Thymus (tissue), 11 donors: Measurements from ENCODE around the gene ZNF664. TPM values are rescaled to one million over a fixed set of nuclear protein-coding genes. Genes with fewer than 3 reads are reported as not detected.
A peak's percentile ranks its signal among the peaks of the same experiment; 100 is the strongest.

Source experiments
- DNase-seq, 9 donors: peaks; one replicate each; pipeline ENCODE4 v3.0.0-alpha.2; 2013; ENCODE audit warnings: low spot score in 9 of 9, low read depth in 6 of 9, missing footprints in 1 of 9
- H3K27ac ChIP-seq, 2 donors: one replicate each; pipeline ENCODE4 v1.5.1; 2013; ENCODE audit warnings: control low read depth in 1 of 2, low read depth in 1 of 2, low read length in 1 of 2, mild to moderate bottlenecking in 1 of 2, moderate library complexity in 1 of 2
- H3K27me3 ChIP-seq, 2 donors: one replicate each; pipeline ENCODE4 v1.5.1; 2013; ENCODE audit warnings: low read length in 1 of 2; ENCODE audit not compliant: control insufficient read depth in 2 of 2, insufficient read depth in 1 of 2
- H3K36me3 ChIP-seq, 2 donors: one replicate each; pipeline ENCODE4 v1.5.1; 2013; ENCODE audit warnings: low read length in 1 of 2, mild to moderate bottlenecking in 1 of 2, moderate library complexity in 1 of 2; ENCODE audit not compliant: control insufficient read depth in 2 of 2, insufficient read depth in 2 of 2
- H3K4me1 ChIP-seq, 2 donors: one replicate each; pipeline ENCODE4 v1.5.1; 2013; ENCODE audit warnings: low read length in 2 of 2; ENCODE audit not compliant: control insufficient read depth in 2 of 2, insufficient read depth in 2 of 2
- H3K4me3 ChIP-seq, 2 donors: one replicate each; pipeline ENCODE4 v1.5.1; 2013; ENCODE audit warnings: low read length in 2 of 2, control low read depth in 1 of 2, mild to moderate bottlenecking in 1 of 2
- H3K9me3 ChIP-seq, 2 donors: one replicate each; pipeline ENCODE4 v1.5.1; 2013; ENCODE audit warnings: low read length in 1 of 2, mild to moderate bottlenecking in 1 of 2; ENCODE audit not compliant: control insufficient read depth in 2 of 2, insufficient read depth in 1 of 2
- WGBS: extraction: QIAGEN DNeasy Blood & Tissue Kit; methylation state at CpG from one replicate; pipeline ENCODE4 v1.1.7; 2013; 5-methylcytosine and 5-hydroxymethylcytosine counted together
- polyA plus RNA-seq: library from polyadenylated mRNA; stranded (reverse); fragments of 200-250 nt; gene quantifications from one replicate; pipeline ENCODE4 v1.2.3, GENCODE V29; 2013
- total RNA-seq: library from RNA; stranded (reverse); fragments of 120-200 nt; gene quantifications from one replicate; pipeline ENCODE4 v1.2.4, GENCODE V29; 2013
- donor health status: healthy.

ZNF664 gene
- total and polyA plus RNA-seq, 2 donors = 26.0 to 36.0 TPM

GRCh38 chr12:123997908-123998307 lies 24.9 kb downstream of the ZNF664 start:
- no peak for DNase-seq
- Histone ChIP-seq H3K9me3 (no peaks in the 10 kb centered on the region), H3K4me3 (no peak overlapping the region), H3K27ac (no peak overlapping the region), H3K36me3 (peaks cover 4 to 26% of the 10 kb centered on the region in 2 donors), H3K4me1 (peaks cover 25 to 79% of the 10 kb centered on the region in 2 donors), H3K27me3 (no peaks in the 10 kb centered on the region)
- WGBS = 75% methylated on average over 5 of the region's 5 CpGs

DNA sequence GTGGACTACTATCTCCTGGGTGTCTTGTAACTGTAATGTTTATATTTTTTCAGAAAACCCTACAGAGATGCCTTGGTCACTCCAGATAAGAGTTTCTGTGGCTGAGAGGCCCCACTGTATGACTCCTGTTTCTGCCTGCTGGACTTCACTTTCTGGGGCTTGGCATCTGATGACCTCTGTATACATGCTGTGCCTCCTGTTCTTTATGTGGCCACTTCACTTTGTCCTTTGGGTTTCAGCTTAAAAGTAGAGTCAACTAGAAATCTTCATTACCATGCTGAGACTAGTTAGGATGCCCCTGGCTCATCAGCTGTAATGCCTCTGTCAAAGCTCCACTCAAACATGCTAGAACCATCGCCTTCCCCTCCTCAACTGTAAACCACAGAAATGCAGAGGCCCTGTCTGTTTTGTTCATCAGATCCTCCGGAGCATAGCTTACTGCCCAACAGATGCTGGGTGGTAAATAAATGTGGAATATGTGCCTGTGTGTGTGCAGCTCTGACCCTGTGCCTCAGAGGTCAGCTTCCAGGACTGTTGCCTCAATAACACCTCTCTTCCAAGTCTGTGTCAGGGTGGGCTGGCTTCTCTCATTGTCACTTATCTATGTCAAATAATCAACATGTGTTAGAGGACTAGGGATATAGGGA lies 25.5 kb downstream of the ZNF664 start:
- DNase-seq = peak in 2 of 9 donors; percentile 32 to 58

GRCh38 chr12:123998991-123999359 lies 26.0 kb downstream of the ZNF664 start:
- peak overlapping the region in 1 of 2 donors; percentile 43 for H3K27ac ChIP-seq
- 97% methylated on average over 2 of the region's 2 CpGs for WGBS
- H3K27me3 ChIP-seq = no peaks in the 10 kb centered on the region
- peaks cover 27 to 84% of the 10 kb centered on the region in 2 donors for H3K4me1 ChIP-seq
- no peaks in the 10 kb centered on the region for H3K9me3 ChIP-seq
- DNase-seq = no peak
- peaks cover 6 to 25% of the 10 kb centered on the region in 2 donors for H3K36me3 ChIP-seq
- no peak overlapping the region for H3K4me3 ChIP-seq

More for the DNA sequence above, 25.5 kb downstream of the ZNF664 start:
- no peak overlapping the region for H3K4me3 ChIP-seq
- 10% methylated on average over 2 of the region's 2 CpGs for WGBS
- H3K4me1 ChIP-seq = peaks cover 25 to 79% of the 10 kb centered on the region in 2 donors
- no peaks in the 10 kb centered on the region for H3K9me3 ChIP-seq
- H3K27ac ChIP-seq = peak overlapping the region in 1 of 2 donors; percentile 43
- peaks cover 4 to 24% of the 10 kb centered on the region in 2 donors for H3K36me3 ChIP-seq
- no peaks in the 10 kb centered on the region for H3K27me3 ChIP-seq

- Histone ChIP-seq H3K27ac (peak overlapping the region in 1 of 2 donors; percentile 56), H3K27me3 (no peaks in the 10 kb centered on the region), H3K4me1 (peaks cover 29 to 91% of the 10 kb centered on the region in 2 donors), H3K4me3 (no peak overlapping the region), H3K9me3 (no peaks in the 10 kb centered on the region), H3K36me3 (peaks cover 8 to 33% of the 10 kb centered on the region in 2 donors)
- peak in 1 of 9 donors; percentile 21 for DNase-seq
- 58% methylated on average over 5 of the region's 5 CpGs for WGBS
Observed at GRCh38 chr12:124000111-124000510, 27.1 kb downstream of the ZNF664 start.

- DNase-seq = no peak
- 95% methylated on average over 7 of the region's 7 CpGs for WGBS
- peaks cover 8 to 34% of the 10 kb centered on the region in 2 donors for H3K36me3 ChIP-seq
Observed at GRCh38 chr12:124001343-124001742, 28.3 kb downstream of the ZNF664 start.

GRCh38 chr12:124002021-124002644 lies 29.1 kb downstream of the ZNF664 start:
- H3K4me3 ChIP-seq = no peak overlapping the region
- no peak overlapping the region for H3K27ac ChIP-seq
- peaks cover 8 to 34% of the 10 kb centered on the region in 2 donors for H3K36me3 ChIP-seq
- DNase-seq = no peak
- no peaks in the 10 kb centered on the region for H3K9me3 ChIP-seq
- 86% methylated on average over 6 of the region's 6 CpGs for WGBS
- no peaks in the 10 kb centered on the region for H3K27me3 ChIP-seq
- peaks cover 36 to 91% of the 10 kb centered on the region in 2 donors for H3K4me1 ChIP-seq

More at GRCh38 chr12:124001343-124001742, 28.3 kb downstream of the ZNF664 start:
- peaks cover 36 to 91% of the 10 kb centered on the region in 2 donors for H3K4me1 ChIP-seq
- H3K9me3 ChIP-seq = no peaks in the 10 kb centered on the region
- no peak overlapping the region for H3K27ac ChIP-seq
- H3K27me3 ChIP-seq = no peaks in the 10 kb centered on the region
- H3K4me3 ChIP-seq = no peak overlapping the region

- 98% methylated on average over 2 of the region's 2 CpGs for WGBS
- Histone ChIP-seq H3K4me3 (no peak overlapping the region), H3K27me3 (no peaks in the 10 kb centered on the region), H3K27ac (no peak overlapping the region), H3K9me3 (no peaks in the 10 kb centered on the region), H3K4me1 (peaks cover 37 to 91% of the 10 kb centered on the region in 2 donors), H3K36me3 (peaks cover 8 to 34% of the 10 kb centered on the region in 2 donors)
- DNase-seq = no peak
Observed at GRCh38 chr12:124002654-124003053, 29.6 kb downstream of the ZNF664 start.

DNA sequence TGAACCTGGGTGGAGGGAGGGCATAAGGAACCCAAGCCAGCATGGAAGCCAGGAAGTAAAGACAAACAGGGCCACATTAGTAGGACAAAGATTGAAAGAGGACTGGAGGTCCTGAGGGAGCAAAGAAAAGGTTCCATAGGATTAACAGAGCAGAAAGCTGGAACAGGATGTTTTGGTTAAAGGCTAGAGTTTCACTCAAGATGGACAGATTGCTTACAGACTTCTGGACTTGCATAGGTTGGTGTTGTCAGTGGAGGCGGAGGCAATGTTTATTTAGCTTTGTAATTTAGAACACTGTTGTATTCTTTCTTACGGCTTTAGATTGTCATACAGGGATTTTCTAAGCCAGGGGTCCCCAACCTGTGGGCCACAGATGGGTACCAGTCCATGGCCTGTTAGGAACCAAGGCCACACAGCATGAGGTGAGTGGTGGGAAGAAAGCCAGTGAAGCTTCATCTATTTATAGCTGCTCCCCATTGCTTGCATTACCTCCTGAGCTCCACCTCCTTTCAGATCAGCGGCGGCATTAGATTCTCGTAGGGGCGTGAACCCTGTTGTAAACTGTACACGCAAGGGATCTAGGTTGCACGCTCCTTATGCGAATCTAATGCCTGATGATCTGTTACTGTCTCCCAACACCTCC lies 31.3 kb downstream of the ZNF664 start:
- Histone ChIP-seq H3K4me1 (peaks cover 41 to 89% of the 10 kb centered on the region in 2 donors), H3K36me3 (peaks cover 8 to 37% of the 10 kb centered on the region in 2 donors)
- WGBS = 98% methylated on average over 9 of the region's 9 CpGs

More for the DNA sequence above, 31.3 kb downstream of the ZNF664 start:
- Histone ChIP-seq H3K27ac (no peak overlapping the region), H3K27me3 (no peaks in the 10 kb centered on the region), H3K4me3 (no peak overlapping the region), H3K9me3 (no peaks in the 10 kb centered on the region)
- no peak for DNase-seq
